CD14-positive monocyte (primary cell): Measurements from ENCODE around the gene CEBPZ. TPM values are rescaled to one million over a fixed set of nuclear protein-coding genes. Genes with fewer than 3 reads are reported as not detected.
"Not testable (repeated sequence)": the region's sequence is repeated elsewhere in the genome, so short reads cannot be mapped to it uniquely, and the experiment has no call there.

Source experiments
- DNase-seq, 3 donors: peaks; one replicate each; pipeline ENCODE4 v3.0.0-alpha.2; 2011 to 2022
- H2AFZ ChIP-seq: 2 replicates; pipeline ENCODE4 v1.6.0; 2012; ENCODE audit warnings: mild to moderate bottlenecking, low read depth, low read length, inconsistent platforms; ENCODE audit not compliant: insufficient read depth, poor library complexity, severe bottlenecking
- H3K27ac ChIP-seq, 2 donors: 1 replicate in 1 of 2; 2 replicates in 1 of 2; pipeline ENCODE4 v1.5.1; 2012 to 2013; ENCODE audit warnings: low read length in 2 of 2, control low read depth in 1 of 2, inconsistent platforms in 1 of 2, low read depth in 1 of 2, mild to moderate bottlenecking in 1 of 2
- H3K27me3 ChIP-seq, 2 donors: one replicate each; pipeline versions ENCODE4 v1.6.0 to v1.6.1; 2011 to 2013; ENCODE audit warnings: low read length in 2 of 2; ENCODE audit not compliant: control insufficient read depth in 2 of 2, insufficient read depth in 2 of 2
- H3K36me3 ChIP-seq, 2 donors: replicated peaks in 1 of 2; 1 replicate in 1 of 2; 2 replicates in 1 of 2; pipeline versions ENCODE4 v1.5.1 to v1.6.1; 2012 to 2013; ENCODE audit warnings: low read length in 2 of 2, control low read depth in 1 of 2, inconsistent platforms in 1 of 2, mild to moderate bottlenecking in 1 of 2; ENCODE audit not compliant: insufficient read depth in 2 of 2, control insufficient read depth in 1 of 2
- H3K4me1 ChIP-seq, 2 donors: 1 replicate in 1 of 2; 2 replicates in 1 of 2; pipeline versions ENCODE4 v1.5.1 to v1.6.1; 2012 to 2013; ENCODE audit warnings: low read length in 2 of 2, control low read depth in 1 of 2, inconsistent platforms in 1 of 2, mild to moderate bottlenecking in 1 of 2, moderate library complexity in 1 of 2; ENCODE audit not compliant: insufficient read depth in 2 of 2, control insufficient read depth in 1 of 2
- H3K4me2 ChIP-seq: replicated peaks from 2 replicates; pipeline ENCODE3; 2012; ENCODE audit warnings: low read length, moderate library complexity, mild to moderate bottlenecking; ENCODE audit not compliant: poor library complexity, severe bottlenecking; ENCODE audit errors: extremely low read depth
- H3K4me3 ChIP-seq, 3 experiments: fragments of 200-600 bp in 1 of 3; sonication (generic) in 1 of 3; replicated peaks in 1 of 3; 1 replicate in 2 of 3; 2 replicates in 1 of 3; pipeline ENCODE4 v1.5.1; 2011 to 2013; ENCODE audit warnings: low read length in 3 of 3, mild to moderate bottlenecking in 3 of 3, control low read depth in 2 of 3, low read depth in 2 of 3, inconsistent platforms in 1 of 3, moderate library complexity in 1 of 3
- H3K79me2 ChIP-seq: 2 replicates; pipeline ENCODE4 v1.6.0; 2012; ENCODE audit warnings: mild to moderate bottlenecking, control low read depth, inconsistent platforms, low read length, moderate library complexity; ENCODE audit not compliant: insufficient read depth
- H3K9ac ChIP-seq: 2 replicates; pipeline ENCODE4 v1.6.0; 2017; ENCODE audit warnings: low read length, mild to moderate bottlenecking; ENCODE audit not compliant: insufficient read depth, poor library complexity, severe bottlenecking
- H3K9me3 ChIP-seq, 2 donors: replicated peaks in 1 of 2; 1 replicate in 1 of 2; 2 replicates in 1 of 2; pipeline versions ENCODE4 v1.5.1 to v1.6.1; 2012 to 2013; ENCODE audit warnings: low read length in 2 of 2, control low read depth in 1 of 2; ENCODE audit not compliant: control insufficient read depth in 1 of 2, insufficient read depth in 1 of 2
- H4K20me1 ChIP-seq: 2 replicates; pipeline ENCODE4 v1.6.0; 2012; ENCODE audit warnings: mild to moderate bottlenecking, low read length, control low read depth, moderate library complexity; ENCODE audit not compliant: insufficient read depth
- H3K27ac Mint-ChIP-seq, 7 donors: one replicate each; pipeline ENCODE4 v1.8.0; 2020; ENCODE audit warnings: mild to moderate bottlenecking in 7 of 7, mixed read lengths in 7 of 7, moderate library complexity in 6 of 7, inconsistent platforms in 2 of 7
- H3K27me3 Mint-ChIP-seq, 3 donors: one replicate each; pipeline ENCODE4 v1.8.0; 2021 to 2022; ENCODE audit warnings: low read depth in 3 of 3, mild to moderate bottlenecking in 3 of 3, mixed read lengths in 3 of 3, moderate library complexity in 3 of 3, inconsistent platforms in 1 of 3
- H3K36me3 Mint-ChIP-seq, 2 donors: one replicate each; pipeline ENCODE4 v1.8.0; 2020; ENCODE audit warnings: mixed read lengths in 2 of 2, inconsistent platforms in 1 of 2, mild to moderate bottlenecking in 1 of 2
- H3K4me1 Mint-ChIP-seq: one replicate; pipeline ENCODE4 v1.8.0; 2020; ENCODE audit warnings: mild to moderate bottlenecking, mixed read lengths
- H3K4me3 Mint-ChIP-seq, 2 donors: one replicate each; pipeline ENCODE4 v1.8.0; 2020; ENCODE audit warnings: mild to moderate bottlenecking in 2 of 2, mixed read lengths in 2 of 2, moderate library complexity in 1 of 2
- H3K9me3 Mint-ChIP-seq, 7 donors: one replicate each; pipeline ENCODE4 v1.8.0; 2020 to 2022; ENCODE audit warnings: mixed read lengths in 7 of 7, mild to moderate bottlenecking in 6 of 7, moderate library complexity in 6 of 7, inconsistent platforms in 2 of 7
- CTCF ChIP-seq: fragments of 200-600 bp; IDR thresholded peaks from one replicate; pipeline ENCODE4 v1.8.0; 2022; ENCODE audit warnings: antibody characterized with exemption, mild to moderate bottlenecking
- WGBS: methylation state at CpG from one replicate; pipeline ENCODE4 v1.1.5; 2013; ENCODE audit warnings: missing lambda C conversion rate; ENCODE audit not compliant: insufficient coverage; 5-methylcytosine and 5-hydroxymethylcytosine counted together
- intact Hi-C, 2 donors: fragments of 100-400 bp; cut with micrococcal nuclease; formaldehyde crosslinking; loops; one replicate each; pipeline versions ENCODE4 v1.15.0 to v1.15.1; 2023
- polyA plus RNA-seq, 3 donors: library from polyadenylated mRNA; depleted of rRNA in 1 of 3; unstranded in 2 of 3; stranded (reverse) in 1 of 3; fragments of 300-500 nt in 2 of 3; fragments of >200 nt in 1 of 3; fragmentation: Illumina TruSeq in 2 of 3; gene quantifications; 1 replicate in 2 of 3; 2 replicates in 1 of 3; pipeline ENCODE4 v1.2.3, GENCODE V29; 2012 to 2021

Gene CEBPZ
- polyA plus RNA-seq, 3 donors: 5.7 to 11.2 (median 11.1) TPM

GRCh38 chr2:37211939-37212338 lies 19.5 kb downstream of the CEBPZ start:
- Histone ChIP-seq H4K20me1 (peaks cover 4% of the 10 kb centered on the region), H3K9ac (no peak overlapping the region), H3K4me3 (no peak overlapping the region), H3K4me2 (no peak overlapping the region), H3K9me3 (peaks cover 0 to 16% of the 10 kb centered on the region in 2 donors), H2AFZ (no peak overlapping the region), H3K36me3 (peaks cover 78 to 97% of the 10 kb centered on the region in 2 donors), H3K79me2 (peaks cover 24% of the 10 kb centered on the region), H3K27ac (no peak overlapping the region), H3K4me1 (peaks cover 3 to 7% of the 10 kb centered on the region in 2 donors), H3K27me3 (no peaks in the 10 kb centered on the region)
- TF ChIP-seq CTCF: no peak
- peak overlapping the region in 2 of 7 donors; percentile 1 to 2 for H3K27ac Mint-ChIP-seq
- peaks cover 77 to 86% of the 10 kb centered on the region in 2 donors for H3K36me3 Mint-ChIP-seq
- no peak for DNase-seq
- peaks cover 5 to 29% (median 21%) of the 10 kb centered on the region in 7 donors for H3K9me3 Mint-ChIP-seq
- intact Hi-C loops: no loop called here
- H3K27me3 Mint-ChIP-seq: no peaks in the 10 kb centered on the region
- WGBS: 100% methylated on average over 1 of the region's 3 CpGs
- H3K4me3 Mint-ChIP-seq: no peak overlapping the region
- peaks cover 3% of the 10 kb centered on the region for H3K4me1 Mint-ChIP-seq

GRCh38 chr2:37211212-37211611 lies 20.2 kb downstream of the CEBPZ start:
- no peaks in the 10 kb centered on the region for H3K27me3 Mint-ChIP-seq
- TF ChIP-seq CTCF: no peak
- peaks cover 3 to 7% of the 10 kb centered on the region in 2 donors for H3K4me1 ChIP-seq
- no peak overlapping the region for H3K4me3 ChIP-seq
- no peak overlapping the region for H3K27ac Mint-ChIP-seq
- H3K79me2 ChIP-seq: peaks cover 30% of the 10 kb centered on the region
- H3K4me1 Mint-ChIP-seq: peaks cover 3% of the 10 kb centered on the region
- no peak overlapping the region for H3K4me3 Mint-ChIP-seq
- no peak overlapping the region for H2AFZ ChIP-seq
- H3K36me3 ChIP-seq: peaks cover 78 to 97% of the 10 kb centered on the region in 2 donors
- H3K27ac ChIP-seq: no peak overlapping the region
- peaks cover 10 to 34% (median 23%) of the 10 kb centered on the region in 7 donors for H3K9me3 Mint-ChIP-seq
- peaks cover 4% of the 10 kb centered on the region for H4K20me1 ChIP-seq
- no peak for DNase-seq
- H3K27me3 ChIP-seq: no peaks in the 10 kb centered on the region
- H3K9me3 ChIP-seq: peaks cover 3 to 23% of the 10 kb centered on the region in 2 donors
- peaks cover 78 to 86% of the 10 kb centered on the region in 2 donors for H3K36me3 Mint-ChIP-seq
- intact Hi-C loops: no loop called here
- H3K4me2 ChIP-seq: no peak overlapping the region
- H3K9ac ChIP-seq: no peak overlapping the region

- DNase-seq, H3K27ac ChIP-seq, H3K4me2 ChIP-seq, H2AFZ ChIP-seq, H3K4me1 ChIP-seq, H3K27ac Mint-ChIP-seq, H3K27me3 ChIP-seq, H3K27me3 Mint-ChIP-seq, H3K4me3 ChIP-seq, H3K4me1 Mint-ChIP-seq, intact Hi-C loops, H3K4me3 Mint-ChIP-seq, H3K9ac ChIP-seq: not testable (repeated sequence)
- no CpG with 5 or more reads among the region's 2 CpGs for WGBS
- Mint-ChIP-seq H3K9me3 (peaks cover 18 to 48% (median 28%) of the 10 kb centered on the region in 7 donors), H3K36me3 (peaks cover 87 to 91% of the 10 kb centered on the region in 2 donors)
- peaks cover 81 to 95% of the 10 kb centered on the region in 2 donors for H3K36me3 ChIP-seq
- peaks cover 56% of the 10 kb centered on the region for H3K79me2 ChIP-seq
- H4K20me1 ChIP-seq: peaks cover 13% of the 10 kb centered on the region
- peaks cover 7 to 33% of the 10 kb centered on the region in 2 donors for H3K9me3 ChIP-seq
These were observed 24.6 kb downstream of the CEBPZ start for GRCh38 chr2:37206760-37207159.
